Activated naive CD4-positive, alpha-beta T cell (primary cell): ENCODE measurements around the gene RPRM.
"Not testable (repeated sequence)": the region's sequence is repeated elsewhere in the genome, so short reads cannot be mapped to it uniquely, and the experiment has no call there.

Experiments used
- DNase-seq, 4 experiments: peaks; one replicate each; lab custom pipeline; 2025; lab: John Stamatoyannopoulos, UW

The RPRM gene

DNA sequence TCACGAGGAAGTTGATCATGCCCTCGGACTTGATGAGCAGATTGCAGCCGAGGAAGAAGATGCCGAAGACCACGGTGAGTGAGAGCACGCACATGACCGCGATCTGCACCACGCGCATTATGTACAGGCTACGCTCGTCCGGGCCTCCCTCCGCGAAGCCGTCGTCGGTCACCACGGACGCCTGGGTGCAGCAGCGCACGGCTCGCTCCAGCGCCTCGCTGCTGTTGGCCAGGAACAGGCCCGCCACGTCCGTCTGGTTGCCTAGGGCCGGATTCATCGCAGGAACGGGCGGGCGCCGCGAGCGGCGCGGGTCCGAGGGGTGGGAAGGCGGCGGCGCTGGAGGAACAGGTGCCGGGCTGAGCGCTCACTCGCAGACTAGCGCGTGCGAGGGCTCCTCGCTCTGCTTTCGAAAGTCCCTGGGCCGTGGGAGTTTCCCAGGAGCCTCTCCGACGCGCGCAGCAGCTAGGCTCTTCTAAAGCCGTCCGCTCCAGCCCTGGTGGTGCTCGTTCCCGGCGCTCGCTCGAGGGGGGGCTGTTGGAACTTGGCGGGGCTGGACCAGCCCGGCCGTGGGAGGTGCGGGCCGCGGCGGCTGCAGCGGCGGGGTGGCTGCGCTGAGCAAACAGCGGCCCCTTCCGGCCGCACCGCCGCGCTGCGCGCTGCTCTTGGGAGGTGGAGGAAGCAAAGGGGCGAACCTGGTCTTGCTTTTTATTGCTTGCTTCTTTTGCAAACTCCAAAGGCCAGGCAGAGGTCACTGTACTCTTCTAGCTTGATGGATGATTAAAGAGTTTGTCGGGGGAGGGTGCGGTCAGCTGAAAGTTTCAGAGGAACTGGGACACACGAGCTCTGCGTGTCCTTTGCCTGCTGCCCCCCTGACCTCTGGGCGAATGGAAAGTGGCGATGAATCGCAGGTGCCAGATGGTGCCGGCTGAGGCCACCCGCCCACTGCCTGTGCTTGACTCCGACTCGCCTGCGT, at the start of gene RPRM:
Gene RPRM, minus strand, starts transcription at position 474 of the 973 bp plus-strand sequence. Its CDS starts 197 bp downstream, at position 277.
- DNase-seq = peak in 2 of 4 experiments; percentile 7 to 31

GRCh38 chr2:153519257-153519875, 40.8 kb upstream of the RPRM start:
- peak in 3 of 4 experiments; percentile 9 to 21 (median 12) for DNase-seq

DNA sequence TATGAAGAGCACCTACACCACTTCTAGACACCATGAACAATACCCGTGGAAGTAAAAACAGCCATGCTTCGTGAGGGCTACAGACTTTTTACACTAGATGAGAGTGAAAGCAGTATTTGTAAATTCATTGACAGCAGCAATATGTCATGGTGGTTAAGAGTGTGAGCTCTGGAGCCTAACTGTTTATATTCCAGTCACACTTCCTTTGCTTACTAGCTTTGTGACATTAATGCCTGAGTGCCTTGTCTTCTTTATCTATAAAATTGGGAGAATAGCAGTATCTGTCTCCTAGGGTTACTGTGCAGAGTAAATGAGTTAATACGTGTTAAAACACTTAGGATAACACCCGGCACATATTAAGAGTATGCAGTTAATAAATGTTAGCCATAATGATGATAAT, 33.8 kb upstream of the RPRM start:
- no peak for DNase-seq

- no peak for DNase-seq
Measured at GRCh38 chr2:153510996-153511395, 32.4 kb upstream of the RPRM start.

DNA sequence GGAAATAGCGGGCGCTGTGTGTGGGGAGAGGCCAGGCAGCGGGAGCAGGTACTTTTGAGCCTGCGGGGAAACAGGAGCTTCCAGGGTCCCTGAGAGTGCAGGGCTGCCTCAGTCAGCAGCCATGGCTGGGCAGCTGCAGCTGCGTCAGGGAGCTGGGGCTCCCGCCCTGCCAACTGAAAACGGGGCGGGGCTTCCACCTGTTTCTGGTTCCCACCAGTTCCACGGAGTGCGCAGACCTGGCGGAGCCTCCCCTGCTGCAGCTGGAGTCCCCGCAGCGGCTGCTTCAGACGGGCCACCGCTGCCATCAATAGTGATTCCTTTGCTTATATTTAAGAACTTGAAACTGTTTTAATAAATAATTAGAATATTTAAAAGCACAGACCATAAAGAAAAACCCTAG, 30.6 kb upstream of the RPRM start:
- DNase-seq = no peak

GRCh38 chr2:153506499-153506898, 27.9 kb upstream of the RPRM start:
- DNase-seq = not testable (repeated sequence)

- DNase-seq = no peak
Measured at GRCh38 chr2:153499439-153499838, 20.9 kb upstream of the RPRM start.

- no peak for DNase-seq
Measured at GRCh38 chr2:153497938-153498629, 19.5 kb upstream of the RPRM start.

- no peak for DNase-seq
Measured at GRCh38 chr2:153495725-153496124, 17.2 kb upstream of the RPRM start.

DNA sequence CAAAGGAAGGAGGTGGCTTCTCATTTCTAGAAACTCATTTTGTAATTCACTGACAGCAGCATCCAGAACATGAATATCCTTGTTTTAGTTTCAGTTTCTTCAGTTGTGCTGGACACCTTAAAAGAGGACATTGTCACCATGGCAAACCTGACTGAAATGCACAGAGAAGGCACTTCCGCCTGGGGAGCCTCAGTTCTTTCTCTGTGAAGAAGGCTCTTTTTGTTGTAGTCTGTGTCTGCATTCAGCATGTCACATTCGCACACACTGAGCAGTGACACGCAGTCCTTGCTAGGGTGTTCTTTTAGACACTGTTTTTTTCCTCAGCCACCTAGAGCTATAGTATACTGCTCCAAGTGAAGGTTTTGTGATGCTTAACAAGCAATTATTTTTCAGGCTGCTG, 9.5 kb upstream of the RPRM start:
- no peak for DNase-seq

GRCh38 chr2:153487448-153487847, 8.9 kb upstream of the RPRM start:
- no peak for DNase-seq

GRCh38 chr2:153479573-153479972, 1.0 kb upstream of the RPRM start:
- DNase-seq = no peak

DNA sequence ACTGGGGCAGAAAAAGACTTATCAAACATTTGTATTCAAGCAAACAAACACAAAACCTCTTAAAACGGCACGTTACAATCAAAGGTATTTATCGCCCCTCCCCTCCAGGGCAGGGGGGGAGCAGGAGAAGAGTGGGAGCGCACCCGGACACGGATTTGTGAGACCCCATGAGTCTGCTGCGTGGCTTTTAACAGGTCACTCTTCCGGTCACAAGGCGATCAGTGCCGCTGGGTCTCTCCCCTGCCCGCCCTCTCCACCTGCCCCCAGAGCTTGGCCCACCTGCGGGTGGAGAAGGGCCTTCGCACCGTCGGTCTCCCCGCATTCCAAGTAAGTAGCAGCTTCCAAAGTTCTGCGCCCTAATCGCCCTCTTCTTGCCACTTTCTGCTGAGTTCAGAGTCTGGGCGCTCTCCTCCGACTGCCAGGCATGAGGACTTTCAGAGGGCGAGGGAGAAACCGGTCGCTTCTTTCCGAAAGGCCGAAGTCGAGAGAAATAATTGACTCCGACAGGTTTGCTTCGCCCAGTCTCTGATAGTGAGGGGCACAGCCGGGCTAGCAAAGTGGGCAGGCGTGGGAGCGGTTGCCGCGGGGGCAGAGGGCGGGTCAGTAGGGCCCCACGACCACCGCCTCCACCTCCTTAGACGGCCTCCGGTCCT, 800 bp downstream of the RPRM start:
- DNase-seq = no peak

DNA sequence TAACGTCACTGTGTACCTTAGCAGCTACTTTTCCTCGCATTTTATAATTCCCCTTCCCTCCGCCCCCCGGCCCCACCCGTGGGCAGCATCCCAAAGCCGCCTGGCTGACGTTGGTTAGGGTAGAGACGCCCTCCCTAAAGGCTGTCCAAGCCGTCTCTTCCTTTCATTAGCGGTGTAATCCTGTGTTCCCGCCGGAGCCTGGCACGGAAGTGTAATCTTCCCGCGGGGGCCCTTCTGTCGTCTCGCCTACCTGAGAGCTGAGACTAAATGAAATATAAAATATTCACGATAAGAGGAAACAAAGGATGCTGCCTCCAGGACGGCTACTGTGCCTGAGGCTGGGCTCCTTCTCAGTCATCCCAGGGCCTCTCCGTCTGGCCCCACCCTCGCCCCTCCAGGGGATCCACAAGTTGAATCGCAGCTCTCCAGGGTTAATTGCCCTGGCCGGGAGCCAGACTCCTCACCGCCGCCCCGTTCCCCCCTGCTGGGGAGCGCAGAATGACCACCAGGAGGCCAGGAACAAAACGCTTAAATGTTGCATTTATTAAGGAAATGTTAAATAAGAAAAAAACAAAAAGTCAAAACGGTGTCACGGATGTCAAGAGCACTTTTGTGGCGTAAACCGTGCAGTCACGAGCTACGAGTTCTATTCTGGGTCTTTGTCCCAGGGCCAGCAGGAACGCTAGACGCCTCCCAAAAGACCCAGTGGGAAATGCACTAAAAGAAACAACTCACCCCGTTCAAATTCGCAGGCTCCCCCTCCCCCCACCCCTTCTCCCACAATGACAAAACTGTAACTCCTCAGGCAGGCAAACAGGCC, 1.5 kb downstream of the RPRM start:
- no peak for DNase-seq

DNA sequence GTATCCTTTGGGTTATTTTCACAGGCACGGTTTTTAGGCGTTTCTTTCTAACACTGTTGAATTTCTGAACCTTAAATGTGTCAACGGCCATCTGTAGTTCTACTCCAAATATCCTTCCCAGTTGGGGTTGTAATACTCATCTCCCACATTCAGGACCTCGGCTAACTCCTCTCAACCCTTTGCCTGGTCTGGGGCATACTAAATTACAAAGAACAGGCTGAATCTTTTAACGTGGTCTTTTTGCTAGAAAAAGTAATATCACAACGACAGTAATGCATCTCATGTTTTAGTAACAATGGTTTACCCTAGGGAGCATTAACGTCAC, 2.1 kb downstream of the RPRM start:
- no peak for DNase-seq

GRCh38 chr2:153474876-153475435, 3.6 kb downstream of the RPRM start:
- DNase-seq = no peak

DNA sequence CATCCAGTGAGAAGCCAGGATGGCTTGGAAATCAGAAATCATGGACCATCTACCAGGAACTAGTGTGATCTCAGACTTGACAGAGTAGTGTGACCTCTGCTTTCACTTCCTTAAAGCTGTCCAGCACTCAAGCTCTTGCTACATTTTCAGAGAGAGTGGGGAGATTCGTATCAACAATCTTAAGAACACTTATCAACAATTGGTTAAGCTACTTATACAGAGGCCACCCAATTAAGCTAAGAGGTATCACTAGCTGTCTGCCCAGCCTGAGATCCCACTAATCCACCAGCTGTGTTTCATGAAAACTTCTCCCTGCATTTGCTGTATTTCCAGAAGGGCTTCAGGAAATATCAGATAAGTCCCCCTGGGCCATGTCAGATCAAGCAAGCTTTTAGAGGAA, 4.2 kb downstream of the RPRM start:
- no peak for DNase-seq

DNA sequence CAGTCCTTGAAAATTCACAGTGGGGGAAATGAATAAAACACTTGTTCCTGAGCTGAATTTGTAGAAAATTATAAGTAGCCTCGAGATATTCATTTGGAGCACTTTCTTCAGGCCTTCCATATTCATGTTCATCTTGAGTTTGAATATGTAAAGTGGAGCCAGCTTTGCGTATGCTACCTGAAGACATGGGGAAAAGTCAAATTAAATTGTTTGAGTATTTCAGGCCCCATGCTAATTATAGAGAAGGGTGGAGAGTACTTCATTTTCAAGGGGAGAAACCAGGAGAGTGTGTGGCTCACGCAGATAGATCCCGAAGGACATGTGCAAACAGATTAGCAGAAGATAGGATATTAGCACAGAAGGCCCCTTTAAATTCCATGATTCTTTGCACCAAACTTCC, 7.7 kb downstream of the RPRM start:
- DNase-seq = no peak

DNA sequence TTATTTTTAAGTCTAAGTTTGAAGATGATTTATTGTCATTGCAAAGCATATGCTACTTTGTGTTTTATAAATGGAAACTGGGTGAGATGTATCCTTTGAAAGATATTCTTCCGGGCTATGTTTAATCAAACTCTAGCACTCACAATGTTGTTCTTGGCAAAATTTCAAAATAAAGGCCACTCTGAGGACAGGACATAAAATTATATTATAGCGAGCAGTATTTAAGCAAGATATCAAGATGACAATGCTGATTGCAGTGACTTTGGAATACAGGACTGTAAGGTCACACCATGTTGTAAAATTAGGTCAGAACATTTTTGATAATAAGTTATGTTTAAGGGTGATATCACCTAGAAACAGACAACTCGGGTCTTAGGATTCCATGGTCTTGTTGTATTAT, 14.2 kb downstream of the RPRM start:
- no peak for DNase-seq

GRCh38 chr2:153462338-153462859, 16.2 kb downstream of the RPRM start:
- no peak for DNase-seq

DNA sequence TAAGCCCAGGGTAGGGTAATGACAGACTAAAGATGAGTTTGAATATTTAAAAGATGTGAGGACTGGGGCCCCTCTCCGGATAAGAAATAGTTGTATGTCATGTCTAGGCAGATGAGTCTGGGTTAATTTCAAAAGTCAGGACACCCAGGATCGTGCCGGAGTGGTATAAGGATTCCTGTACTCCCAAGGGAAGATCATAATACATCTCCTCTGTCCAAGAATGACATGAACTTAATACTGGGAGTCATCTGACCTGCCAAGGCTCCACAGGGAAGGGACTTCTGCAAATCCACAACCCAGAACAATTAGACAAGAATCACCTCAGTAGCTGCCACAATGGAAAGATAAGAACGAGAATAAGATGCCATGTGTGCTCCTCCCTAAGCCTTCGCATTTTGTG, 17.1 kb downstream of the RPRM start:
- no peak for DNase-seq
